ENCODE measurements around the gene CAPN5.
A peak's percentile ranks its signal among the peaks of the same experiment; 100 is the strongest.

Gene CAPN5

DNA sequence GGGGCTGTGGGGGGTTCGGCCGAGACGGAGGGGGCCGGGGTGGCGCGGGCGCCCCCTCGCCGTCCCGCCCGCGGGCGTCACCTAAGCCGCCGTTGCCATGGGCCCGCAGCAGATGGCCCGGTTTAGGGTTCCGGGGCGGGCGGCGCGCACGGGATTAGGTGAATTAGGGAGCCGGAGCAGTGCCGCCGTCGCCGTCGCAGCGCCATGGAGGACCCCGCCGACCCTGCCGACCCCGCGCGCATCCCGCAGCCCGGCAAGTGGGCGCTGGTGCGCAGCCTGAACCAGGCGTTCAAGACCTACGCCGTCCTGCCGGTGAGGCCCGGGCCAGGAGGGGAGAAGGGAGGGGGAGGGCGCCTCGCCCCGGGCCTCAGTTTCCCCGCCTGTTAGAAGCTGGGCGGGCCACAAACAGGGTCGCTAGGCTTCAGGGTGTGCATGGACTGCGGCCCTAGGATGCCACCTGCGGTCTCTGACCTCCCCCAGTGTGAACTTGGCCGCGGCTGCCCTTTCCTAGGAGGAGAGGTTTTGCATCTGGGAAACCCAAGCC is 71.4 kb downstream of the CAPN5 start:
- no peak for DNase-seq

DNA sequence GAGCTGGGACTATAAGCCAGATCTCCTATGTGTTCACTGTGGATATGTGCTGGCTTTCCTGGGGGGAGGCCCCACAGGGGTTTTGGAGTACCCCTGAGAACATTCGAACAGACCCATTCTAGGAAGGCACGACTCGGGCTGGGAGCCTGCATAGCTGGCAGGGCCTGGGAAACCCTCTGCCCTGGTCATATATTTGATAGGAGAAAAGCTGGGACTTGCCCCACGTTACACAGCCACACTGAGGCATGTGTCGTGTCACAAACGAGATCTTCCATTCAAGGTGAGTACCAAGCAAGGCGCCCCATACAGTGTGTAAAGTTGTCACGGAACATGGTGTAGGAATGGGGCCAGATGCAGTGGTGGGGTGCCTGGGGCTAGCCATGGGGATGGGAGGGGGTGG is 72.4 kb downstream of the CAPN5 start:
- no peak for DNase-seq

DNA sequence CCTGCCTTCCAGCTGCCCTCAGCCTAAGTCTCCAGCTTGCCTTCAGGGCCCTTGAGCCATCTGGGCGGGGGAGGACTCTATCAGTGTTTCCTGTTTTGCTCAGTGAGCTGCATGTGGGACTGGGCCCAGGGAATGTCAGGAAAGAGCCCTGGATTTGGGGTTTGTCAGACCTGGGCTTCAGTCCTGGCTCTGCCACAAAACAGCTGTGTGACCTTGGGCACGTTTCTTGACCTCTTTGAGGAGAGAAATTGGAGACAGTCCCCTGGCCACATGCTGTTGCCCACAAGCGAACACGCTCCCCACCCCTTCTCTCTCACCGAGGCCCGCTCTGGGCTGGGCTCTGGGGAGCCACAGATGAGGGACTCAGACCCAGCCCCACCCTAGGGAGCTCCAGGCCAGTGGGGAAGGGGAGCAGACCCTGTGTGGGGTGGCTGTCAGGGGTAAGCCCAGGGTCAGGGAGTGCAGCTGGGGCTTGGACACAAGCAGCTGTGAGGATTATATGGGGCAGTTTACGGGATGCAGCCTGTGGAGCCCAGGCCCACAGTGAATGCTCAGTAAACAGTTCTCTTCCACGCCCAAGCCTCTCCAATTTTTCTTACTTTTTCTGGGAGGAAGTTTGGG is 73.6 kb downstream of the CAPN5 start:
- no peak for DNase-seq

DNA sequence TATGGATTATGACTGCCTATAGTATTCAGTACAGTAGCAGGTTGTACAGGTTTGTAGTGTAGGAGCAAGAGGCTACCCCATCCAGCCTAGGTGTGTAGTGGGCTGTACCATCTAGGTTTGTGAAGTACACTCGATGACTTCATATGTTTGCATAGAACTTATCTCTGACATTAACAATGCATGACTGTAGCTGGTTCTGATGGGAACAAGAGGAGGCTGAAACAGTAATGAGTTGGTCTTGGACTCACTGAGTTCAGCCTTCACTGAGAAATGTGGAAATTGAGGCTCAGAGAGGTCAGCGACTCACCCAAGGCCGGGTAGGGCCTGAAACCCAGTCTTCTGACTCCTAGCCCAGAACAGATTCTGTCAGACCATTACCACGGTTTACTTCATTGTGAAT is 74.3 kb downstream of the CAPN5 start:
- no peak for DNase-seq

DNA sequence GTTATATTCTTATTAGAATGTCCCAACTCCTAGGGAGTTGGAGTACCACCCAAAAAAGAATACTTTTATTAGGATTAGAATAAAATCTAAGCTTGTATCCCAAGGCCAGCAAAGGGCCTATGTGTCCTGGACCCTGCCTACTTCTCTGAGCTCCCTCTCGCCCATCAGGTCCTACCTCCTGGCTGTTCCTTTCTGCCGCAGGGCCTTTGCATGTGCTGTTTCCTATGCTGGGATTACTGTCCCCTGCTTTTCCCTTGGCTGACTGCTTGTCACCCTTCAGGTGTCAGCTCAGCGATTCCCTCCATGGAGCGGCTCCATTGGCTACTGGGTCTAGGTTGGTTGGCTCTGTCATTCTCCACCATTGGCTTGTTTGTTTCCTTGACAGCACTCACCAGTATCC is 74.7 kb downstream of the CAPN5 start:
- no peak for DNase-seq

DNA sequence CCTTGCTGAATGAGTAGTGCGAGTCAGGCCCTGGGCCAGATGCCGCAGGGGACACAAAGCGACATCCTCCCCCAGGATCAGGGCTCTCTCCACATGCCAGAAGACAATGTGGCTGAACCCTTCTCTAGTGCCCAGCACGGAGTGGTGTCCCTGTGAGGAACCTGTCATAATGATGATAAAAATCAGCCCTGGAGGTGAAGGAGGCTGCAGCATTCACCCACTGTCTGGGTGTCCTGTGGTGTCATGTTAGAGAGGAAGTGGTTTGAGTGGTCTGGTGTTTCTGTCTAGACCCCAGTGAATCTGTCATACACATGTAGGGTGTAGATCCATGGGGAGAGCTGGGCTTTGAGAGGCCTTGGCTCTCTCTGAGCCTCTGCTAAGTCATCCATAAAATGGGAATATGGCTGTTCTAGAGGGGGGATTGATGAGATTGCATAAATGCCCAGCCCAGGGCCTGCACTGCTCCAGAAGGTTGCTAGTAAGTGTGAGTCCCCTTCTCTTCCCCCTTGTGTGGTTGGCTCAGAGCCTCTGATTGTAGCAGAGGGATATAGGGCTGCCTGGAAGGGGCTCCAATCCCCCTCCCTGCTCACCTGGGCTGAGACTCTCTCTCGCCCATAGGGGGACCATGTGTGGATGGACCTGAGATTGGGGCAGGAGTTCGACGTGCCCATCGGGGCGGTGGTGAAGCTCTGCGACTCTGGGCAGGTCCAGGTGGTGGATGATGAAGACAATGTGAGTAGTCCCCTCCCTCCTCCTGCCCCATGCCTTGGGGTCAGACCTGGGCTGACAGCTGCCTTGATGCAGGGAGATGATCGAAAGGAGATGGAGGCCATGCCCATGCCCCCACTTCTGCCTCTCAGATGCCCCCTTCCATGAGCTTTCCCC is 75.6 kb downstream of the CAPN5 start:
- peak; percentile 45 for DNase-seq

DNA sequence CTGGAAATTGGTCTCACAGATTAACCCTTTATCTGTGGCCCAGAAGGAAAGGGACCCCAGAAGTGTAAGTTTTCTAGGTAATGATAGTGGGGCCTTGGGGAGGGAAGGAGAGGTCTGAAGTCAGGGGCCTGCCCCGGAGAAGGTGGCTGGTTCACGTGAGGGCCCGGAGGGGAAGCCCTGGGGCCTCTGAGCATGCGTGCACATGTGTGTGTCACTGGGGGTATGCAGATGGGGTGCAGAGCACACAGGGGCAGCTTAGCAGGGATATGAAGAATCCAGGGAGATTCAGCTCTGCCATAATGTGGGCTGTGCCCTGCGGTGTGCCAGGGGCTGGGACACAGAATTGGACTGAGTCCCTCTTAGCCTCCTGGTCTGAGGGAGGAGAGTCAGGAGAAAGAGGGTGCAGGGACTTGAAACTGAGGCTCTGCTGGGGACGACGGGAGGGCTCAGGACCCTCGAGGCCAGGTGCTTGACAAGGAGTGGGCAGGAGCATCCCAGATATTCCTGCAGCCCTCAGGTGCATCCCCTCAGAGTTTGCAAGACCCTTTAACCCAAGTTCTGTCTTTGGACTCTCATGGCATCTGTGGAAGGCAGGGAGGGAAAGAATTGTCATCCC is 76.7 kb downstream of the CAPN5 start:
- no peak for DNase-seq

DNA sequence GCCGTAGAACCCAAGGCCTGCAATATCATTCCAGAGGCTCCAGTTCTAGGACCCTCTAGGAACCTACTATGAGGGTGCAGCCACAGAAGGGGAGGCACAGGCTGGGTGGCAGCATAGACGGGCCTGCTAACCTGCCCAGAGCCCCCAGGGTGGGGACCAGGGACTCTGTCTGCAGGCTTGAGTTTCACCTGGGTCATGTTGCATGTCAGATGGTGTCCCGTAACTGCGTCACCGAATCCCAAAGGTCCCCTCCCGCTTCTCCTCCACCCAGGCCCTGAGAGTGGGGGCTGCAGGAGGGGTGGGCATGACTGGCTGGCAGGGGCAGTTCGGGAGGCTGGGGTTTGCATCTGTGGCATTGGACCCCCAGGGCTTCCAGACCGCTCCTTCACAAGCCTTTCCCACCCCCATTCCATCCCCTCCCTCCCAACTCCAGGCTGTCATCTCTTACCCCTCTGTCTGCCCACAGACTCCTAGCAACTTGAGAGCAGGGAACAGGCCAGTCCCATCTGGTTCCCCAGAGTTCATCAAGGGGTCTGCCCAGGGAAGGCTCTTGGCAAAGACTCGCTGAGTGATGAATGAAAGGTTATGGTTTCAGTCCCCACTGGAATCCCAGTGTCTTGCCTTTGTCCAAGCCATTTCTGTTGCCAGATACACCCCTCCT is 77.6 kb downstream of the CAPN5 start:
- DNase-seq: no peak

DNA sequence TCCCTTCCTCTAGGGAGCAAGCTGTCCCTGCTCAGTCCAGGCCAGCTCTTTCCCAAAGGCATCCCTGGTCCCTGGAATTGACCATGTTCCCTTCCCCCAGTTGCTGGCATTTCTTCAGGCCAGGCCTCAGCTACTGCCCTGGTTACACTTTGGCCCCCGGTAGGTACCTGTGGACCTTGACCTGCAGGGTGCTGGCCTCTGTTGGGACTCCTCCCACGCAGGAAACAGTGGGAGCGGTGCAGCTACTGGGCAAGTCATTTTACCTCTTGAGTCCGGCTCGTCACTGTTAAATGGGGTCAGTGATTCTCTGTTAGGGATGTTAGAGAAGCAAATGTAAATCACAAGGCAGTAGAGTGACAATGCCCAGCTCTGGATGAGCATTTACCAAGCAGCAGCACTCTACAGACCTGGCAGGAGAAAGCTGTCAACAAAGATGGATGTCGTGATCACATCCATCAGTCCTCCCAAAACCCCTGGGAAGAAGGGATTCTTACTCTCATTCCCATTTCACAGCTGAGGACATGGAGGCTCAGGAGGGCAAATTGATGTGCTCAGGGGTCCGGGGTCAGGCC is 78.2 kb downstream of the CAPN5 start:
- no peak for DNase-seq

DNA sequence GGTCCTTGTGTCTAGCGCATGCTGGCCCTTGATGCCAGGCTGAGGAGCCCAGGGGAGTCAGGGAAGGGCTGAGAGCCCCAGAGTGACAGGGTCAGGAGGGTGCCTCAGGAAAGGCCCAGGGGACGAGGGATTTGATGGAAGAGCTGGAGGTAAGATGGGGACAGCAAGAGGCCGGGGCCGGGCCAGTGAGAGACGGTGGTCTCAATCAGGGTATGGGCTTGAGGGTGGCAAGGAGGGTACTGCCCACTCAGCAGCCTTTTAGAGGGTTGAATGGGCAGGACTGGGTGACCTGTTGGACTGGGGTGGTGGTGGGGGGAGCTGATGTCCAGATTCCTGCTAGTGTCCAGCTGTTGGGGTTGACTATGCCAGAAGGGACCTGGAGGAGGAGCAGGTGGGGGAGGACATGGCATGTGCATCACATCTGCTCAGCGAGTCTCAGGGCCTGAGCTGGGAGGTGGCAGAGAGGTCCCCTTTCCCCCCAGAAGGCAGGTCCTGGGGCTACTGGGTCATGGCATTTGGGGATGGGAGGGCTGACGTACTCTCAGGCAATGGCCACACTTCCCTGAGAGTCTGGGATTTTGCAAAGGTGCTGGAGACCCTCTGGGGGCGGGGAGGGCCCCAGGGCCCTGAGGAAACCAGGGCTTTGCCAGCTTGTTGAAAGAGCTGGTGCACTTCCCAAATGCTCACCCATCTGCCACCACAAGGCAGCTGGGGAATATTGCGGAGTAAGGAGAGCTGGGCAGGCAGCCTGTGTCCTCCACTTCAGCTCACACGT is 79.7 kb downstream of the CAPN5 start:
- DNase-seq: no peak

DNA sequence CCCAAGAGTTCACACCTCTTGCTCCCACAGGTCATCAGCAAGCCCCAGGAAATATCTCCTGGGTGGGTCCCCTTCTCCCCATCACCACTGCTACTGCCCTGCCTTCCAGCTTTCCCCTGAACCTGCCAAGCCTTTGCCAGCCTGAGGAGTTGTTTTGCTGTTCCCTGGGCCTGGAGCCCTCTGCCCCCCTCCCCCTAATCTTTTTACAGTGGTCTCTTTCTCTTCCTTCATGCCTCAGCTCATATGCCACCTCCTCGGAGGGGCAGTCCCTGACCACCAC is 80.2 kb downstream of the CAPN5 start:
- no peak for DNase-seq

DNA sequence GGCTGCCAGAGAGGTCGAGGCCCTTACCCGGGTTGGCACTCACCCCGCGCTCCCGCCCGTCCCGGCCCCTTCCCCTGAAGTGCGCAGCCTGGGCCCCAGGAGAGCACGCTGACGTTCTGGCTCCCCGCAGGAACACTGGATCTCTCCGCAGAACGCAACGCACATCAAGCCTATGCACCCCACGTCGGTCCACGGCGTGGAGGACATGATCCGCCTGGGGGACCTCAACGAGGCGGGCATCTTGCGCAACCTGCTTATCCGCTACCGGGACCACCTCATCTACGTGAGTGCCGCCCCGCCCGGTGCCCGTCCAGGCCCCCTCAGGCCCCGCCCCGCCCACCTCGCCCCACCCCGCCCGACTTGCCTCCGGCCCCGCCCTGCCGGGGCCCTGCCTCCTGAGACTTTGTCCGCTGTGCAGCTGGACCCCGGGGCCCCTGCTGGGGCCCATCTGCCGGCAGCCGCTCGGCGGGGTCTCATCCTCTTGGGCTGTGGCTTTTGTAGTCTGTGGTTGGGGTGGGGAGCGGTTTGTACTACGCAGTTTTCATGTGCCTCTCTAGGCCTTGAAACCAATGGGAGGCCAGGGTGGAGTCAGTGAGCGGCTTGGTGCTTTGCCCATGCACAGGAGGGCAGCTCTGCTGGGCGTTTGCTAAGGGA is 81.0 kb downstream of the CAPN5 start:
- DNase-seq: peak; percentile 28

DNA sequence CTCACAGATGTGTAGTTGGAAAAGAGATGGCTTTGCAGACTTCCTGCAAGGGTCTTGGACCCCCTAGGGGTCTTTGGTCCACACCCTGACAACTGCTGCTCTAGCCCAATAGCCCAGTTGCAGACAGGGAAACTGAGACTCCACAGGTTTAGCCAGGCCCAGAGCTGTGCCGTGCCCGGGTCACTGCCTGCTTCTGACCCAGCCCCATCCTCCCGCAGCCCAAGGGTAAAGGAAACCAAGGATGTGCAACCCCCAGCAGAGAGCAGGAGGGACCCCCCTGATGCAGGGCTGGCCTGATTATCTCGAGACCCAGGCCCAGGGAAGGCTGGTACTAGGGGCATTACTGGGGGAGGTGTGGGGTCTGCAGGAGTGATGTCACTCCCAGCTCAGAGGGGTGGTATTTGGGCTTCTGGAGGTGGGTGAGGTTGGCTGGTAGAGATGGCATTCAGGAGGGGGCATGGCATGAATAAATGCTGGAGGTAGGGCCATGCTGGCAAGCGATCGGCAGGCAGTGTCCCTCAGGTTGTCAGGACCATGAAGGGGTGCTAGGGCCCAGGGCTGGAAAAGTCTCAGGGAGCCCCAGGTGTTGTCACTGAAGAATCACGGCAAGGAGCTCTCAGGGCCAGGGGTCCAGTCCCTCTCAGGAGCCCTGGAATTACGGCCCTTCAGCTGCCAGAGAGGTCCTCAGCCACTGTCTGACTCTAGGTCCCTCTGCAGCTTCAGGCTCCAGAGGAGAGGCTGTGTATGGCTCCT is 82.4 kb downstream of the CAPN5 start:
- no peak for DNase-seq

DNA sequence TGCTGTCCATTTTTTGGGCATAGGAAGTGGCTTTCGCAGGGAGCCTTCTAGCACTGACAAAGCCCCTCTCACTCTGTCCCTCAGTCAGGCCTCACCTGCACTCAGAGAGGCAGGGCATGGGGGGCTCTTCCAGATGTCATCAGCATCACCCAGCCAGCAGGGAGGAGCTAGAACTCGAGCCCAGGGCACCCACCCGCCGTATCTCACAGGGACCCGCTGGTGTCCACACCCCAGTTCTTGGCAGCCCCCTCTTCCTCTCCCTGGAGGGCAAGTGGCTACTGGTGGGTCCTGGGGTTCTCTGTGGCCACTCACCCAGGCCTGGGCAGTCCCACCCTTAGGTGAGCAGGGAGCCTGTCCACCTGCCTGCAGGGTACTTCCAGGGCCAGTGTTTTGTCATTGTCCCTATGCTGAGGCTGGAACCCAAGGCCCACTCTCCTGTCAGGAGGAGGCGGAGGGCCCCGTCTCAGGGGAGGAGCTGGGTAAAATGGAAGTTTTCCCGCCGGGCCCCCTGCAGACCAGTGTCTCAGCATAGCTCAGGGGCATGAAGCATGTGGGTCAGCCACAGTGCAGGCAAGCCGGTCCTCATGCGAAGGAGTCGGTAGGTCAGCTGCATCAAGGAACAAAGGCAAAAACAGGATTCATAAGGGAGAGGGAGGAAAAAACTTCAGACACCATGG is 83.1 kb downstream of the CAPN5 start:
- DNase-seq: no peak

DNA sequence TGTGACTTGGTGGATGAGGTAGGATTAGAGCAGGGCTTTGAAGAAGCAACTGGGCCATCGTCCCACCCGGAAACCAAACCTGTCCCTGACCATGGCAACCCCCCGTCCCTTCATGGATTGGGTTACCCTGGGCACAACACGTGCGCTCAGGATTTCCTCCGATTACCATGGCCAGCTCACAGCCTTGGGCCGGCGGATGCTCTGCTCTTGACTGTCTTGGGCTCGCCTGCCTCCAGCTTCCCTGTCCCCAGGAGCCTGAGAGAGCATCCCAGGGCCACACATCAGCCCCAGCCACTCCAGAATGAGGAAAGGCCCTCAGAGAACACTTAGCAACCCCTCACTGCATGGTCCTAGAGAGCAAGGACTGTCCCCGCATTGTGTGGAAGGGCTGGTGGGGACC is 84.1 kb downstream of the CAPN5 start:
- no peak for DNase-seq

DNA sequence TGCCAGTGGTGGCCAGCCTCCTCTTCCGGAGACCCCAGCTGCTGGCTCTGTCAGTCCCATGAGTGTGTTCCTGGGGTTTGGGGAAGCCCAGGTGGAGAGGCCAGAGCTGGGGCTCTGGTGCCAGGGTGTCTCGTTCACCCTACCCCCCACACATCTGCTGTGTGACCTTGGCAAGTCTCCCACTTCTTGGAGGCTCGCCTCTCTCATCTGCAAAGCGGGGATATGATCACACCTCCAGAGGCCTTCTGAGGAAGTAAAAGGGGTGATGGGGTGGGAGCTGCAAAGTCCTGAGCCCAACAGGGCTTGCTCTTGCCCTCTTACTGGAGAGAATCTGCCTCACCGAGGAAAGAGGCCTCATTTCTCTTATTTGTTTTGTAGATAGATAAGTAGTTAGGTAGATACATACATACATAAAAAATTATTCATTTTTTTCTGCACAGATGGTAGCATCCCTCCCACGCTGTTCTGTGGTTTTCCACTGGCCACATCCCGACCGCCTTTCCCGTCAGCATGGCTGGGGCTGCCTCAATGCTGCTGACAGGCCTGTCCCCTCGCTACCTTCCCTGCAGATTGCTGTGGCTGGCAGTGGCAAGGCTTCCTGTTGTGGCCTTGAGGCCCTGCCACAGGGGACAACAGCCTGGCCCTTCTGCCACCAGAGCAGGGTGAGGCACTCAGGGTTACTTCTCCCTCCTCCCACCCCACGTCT is 85.2 kb downstream of the CAPN5 start:
- DNase-seq: peak; percentile 71

DNA sequence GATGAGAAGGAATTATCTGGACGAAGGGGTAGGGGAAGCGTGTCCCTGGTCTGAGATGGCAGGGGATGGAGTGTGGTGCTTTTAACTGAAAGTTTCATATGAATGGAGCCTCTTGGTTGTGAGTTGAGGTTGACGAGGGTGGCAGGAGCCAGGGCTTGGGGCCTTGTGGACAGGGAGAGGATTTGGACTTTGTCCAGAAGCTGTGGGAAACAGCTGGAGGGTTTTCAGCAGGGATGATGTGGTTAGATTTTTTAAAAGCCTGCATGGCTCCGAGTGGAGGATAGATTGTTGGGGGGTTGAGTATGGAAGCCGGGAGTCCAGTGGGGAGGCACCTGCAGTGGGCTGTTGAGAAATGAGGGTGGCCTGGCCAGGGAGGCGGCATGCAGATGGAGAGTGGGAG is 86.1 kb downstream of the CAPN5 start:
- no peak for DNase-seq

DNA sequence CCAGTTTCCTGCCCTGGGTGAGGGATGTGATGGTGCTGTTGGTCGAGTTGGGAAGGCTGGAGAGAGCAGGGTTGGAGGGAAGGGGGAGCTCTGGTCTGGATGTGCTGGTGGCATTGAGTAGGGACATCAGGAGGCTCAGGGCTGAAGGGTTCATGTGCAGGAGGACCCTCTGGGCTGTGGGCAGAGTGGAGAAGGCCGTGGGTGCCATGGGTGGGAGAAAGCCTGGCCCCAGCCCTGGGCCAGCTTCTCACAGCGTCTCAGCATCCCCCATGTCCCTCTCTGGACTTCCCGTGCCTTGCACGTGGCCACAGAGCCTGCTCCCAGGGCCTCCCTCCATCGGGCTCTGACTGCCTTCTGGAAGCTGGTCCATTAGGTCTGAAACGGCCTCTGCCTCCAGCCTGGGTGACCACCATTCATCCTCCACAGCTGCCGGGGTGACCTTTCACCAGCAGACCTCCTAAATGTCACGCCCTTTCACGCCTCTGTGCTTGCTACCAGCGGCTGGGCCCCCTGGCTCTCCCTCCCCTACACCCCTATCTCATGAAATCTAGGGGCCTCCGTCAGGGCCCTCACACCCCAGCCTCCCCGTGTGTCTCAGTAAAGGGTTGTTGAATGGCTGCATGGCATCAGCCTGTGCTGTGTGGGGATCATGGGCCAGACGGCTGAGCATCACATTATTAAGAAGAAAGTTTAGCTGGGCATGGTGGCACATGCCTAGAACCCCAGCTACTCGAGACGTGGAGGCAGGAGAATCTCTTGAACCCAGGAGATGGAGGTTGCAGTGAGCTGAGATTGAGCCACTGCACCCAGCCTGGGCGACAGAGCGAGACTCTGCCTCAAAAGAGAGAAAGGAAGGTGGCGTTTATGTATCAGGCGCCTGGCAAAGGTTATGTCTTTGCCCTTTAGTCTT is 86.8 kb downstream of the CAPN5 start:
- DNase-seq: no peak
